ENCODE measurements around the gene NRXN3. TPM values are rescaled to one million over a fixed set of nuclear protein-coding genes. Genes with fewer than 3 reads are reported as not detected.

The NRXN3 gene
- polyA plus RNA-seq, 1 experiment: 7.0 TPM

- no peaks in the 10 kb centered on the region; the same call in 1 of the 2 replicates for H3K27me3 ChIP-seq (ENCODE audit: control insufficient read depth, insufficient read depth, low read length)
- no peak overlapping the region for H3K4me3 ChIP-seq (ENCODE audit: low read depth, low read length)
- TF ChIP-seq CTCF (IDR thresholded peaks at IDR 0.05; ENCODE audit: insufficient read depth, low read depth, low read length): no peak
- ChIA-PET CTCF (no interaction called here), POLR2A (interaction anchor here (0.6 kb wide), 1 partner anchor 32 kb away, joined by 4 read pairs; no protein-coding TSS in a partner anchor)
- no peak for DNase-seq (ENCODE audit: low read depth)
- no peaks in the 10 kb centered on the region for H3K36me3 ChIP-seq (ENCODE audit: control insufficient read depth, insufficient read depth, low read length)
Observed at GRCh38 chr14:79436335-79436734, 1266.2 kb downstream of the NRXN3 start.

GRCh38 chr14:79437951-79438350 is 1267.8 kb downstream of the NRXN3 start:
- DNase-seq (ENCODE audit: low read depth): no peak
- CTCF ChIA-PET: interaction anchor here (0.8 kb wide), 1 partner anchor 9 kb away, joined by 3 read pairs; no protein-coding TSS in a partner anchor
- Histone ChIP-seq H3K4me3 (ENCODE audit: low read depth, low read length) (no peak overlapping the region), H3K36me3 (ENCODE audit: control insufficient read depth, insufficient read depth, low read length) (no peaks in the 10 kb centered on the region), H3K27me3 (ENCODE audit: control insufficient read depth, insufficient read depth, low read length) (no peaks in the 10 kb centered on the region; the same call in 1 of the 2 replicates)
- TF ChIP-seq CTCF (IDR thresholded peaks at IDR 0.05; ENCODE audit: insufficient read depth, low read depth, low read length): no peak
- POLR2A ChIA-PET: no interaction called here

GRCh38 chr14:79438696-79439342 is 1268.6 kb downstream of the NRXN3 start:
- Histone ChIP-seq H3K4me3 (ENCODE audit: low read depth, low read length) (no peak overlapping the region), H3K36me3 (ENCODE audit: control insufficient read depth, insufficient read depth, low read length) (no peaks in the 10 kb centered on the region), H3K27me3 (ENCODE audit: control insufficient read depth, insufficient read depth, low read length) (no peaks in the 10 kb centered on the region; the same call in 1 of the 2 replicates)
- POLR2A ChIA-PET: no interaction called here
- DNase-seq (ENCODE audit: low read depth): no peak
- CTCF ChIA-PET: no interaction called here
- no peak for TF ChIP-seq CTCF (IDR thresholded peaks at IDR 0.05; ENCODE audit: insufficient read depth, low read depth, low read length)

GRCh38 chr14:79442786-79443185 is 1272.6 kb downstream of the NRXN3 start:
- H3K36me3 ChIP-seq (ENCODE audit: control insufficient read depth, insufficient read depth, low read length): no peaks in the 10 kb centered on the region
- ChIA-PET CTCF (no interaction called here), POLR2A (no interaction called here)

GRCh38 chr14:79443602-79444001 is 1273.4 kb downstream of the NRXN3 start:
- no peaks in the 10 kb centered on the region for H3K36me3 ChIP-seq (ENCODE audit: control insufficient read depth, insufficient read depth, low read length)
- no peak for DNase-seq (ENCODE audit: low read depth)
- CTCF ChIA-PET: interaction anchor here (0.6 to 0.8 kb wide), 2 partner anchors 18 to 25 kb away, joined by 3 to 4 read pairs; no protein-coding TSS in a partner anchor
- no peak for TF ChIP-seq CTCF (IDR thresholded peaks at IDR 0.05; ENCODE audit: insufficient read depth, low read depth, low read length)
- H3K4me3 ChIP-seq (ENCODE audit: low read depth, low read length): no peak overlapping the region
- H3K27me3 ChIP-seq (ENCODE audit: control insufficient read depth, insufficient read depth, low read length): no peaks in the 10 kb centered on the region
- POLR2A ChIA-PET: interaction anchor here (0.5 kb wide), 1 partner anchor 101 kb away, joined by 4 read pairs; no protein-coding TSS in a partner anchor

More at GRCh38 chr14:79442786-79443185, 1272.6 kb downstream of the NRXN3 start:
- no peaks in the 10 kb centered on the region for H3K27me3 ChIP-seq (ENCODE audit: control insufficient read depth, insufficient read depth, low read length)
- DNase-seq (ENCODE audit: low read depth): no peak
- H3K4me3 ChIP-seq (ENCODE audit: low read depth, low read length): no peak overlapping the region
- TF ChIP-seq CTCF (IDR thresholded peaks at IDR 0.05; ENCODE audit: insufficient read depth, low read depth, low read length): no peak

All from BJ (cell line).